HG03558 (cell line): ENCODE measurements around the gene AP2S1.
"Not testable (repeated sequence)": the region's sequence is repeated elsewhere in the genome, so short reads cannot be mapped to it uniquely, and the experiment has no call there.

Experiments used
- ATAC-seq: cut with Tn5 transposase; IDR thresholded peaks from one replicate; pipeline ENCODE4 v1.9.1; 2021; ENCODE audit warnings: moderate number of reproducible peaks; ENCODE audit not compliant: unreplicated experiment; ENCODE audit errors: extremely low read depth

AP2S1 gene

DNA sequence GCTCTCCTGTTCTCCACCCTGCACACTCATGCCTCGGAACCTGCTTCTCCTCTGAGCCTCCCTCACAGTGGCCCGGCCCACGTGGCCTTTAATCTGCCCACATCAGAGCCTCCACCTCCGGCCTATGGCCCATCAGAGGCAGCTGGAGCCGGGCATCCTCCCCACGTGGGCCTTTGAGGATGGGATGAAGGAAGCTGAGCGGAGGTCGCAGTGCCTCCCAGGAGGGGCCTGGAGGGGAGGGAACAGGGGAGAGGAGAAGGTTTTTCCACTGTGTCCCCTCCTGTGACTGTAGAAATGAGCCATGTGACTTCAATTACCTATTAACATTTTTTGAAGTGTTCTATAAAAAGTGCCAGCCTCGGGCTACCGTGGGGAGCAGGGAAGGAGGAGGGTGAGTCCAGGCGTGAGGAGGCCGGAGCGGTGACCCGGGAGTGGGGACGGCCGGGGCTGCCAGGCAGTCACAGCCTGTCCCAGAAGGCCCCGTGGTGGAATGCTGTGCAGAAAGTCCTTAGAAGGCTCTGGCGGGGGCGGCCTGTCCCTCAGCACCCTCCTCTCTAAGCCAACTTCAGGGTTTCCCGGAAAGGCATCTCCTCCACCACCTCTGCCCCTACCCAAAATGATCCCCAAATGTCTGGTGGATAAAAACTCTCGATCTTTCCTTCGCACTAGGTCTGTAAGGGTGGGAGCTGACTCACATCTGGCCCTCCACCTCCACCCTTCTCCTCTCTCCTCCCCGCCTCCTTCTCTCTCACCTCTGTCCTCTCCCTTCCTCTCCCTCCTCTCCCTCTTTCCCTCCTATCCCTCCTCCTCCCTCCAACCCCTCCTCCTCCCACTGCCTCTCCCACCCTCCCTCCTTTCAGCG is 37.4 kb downstream of the AP2S1 start:
- no peak for ATAC-seq

DNA sequence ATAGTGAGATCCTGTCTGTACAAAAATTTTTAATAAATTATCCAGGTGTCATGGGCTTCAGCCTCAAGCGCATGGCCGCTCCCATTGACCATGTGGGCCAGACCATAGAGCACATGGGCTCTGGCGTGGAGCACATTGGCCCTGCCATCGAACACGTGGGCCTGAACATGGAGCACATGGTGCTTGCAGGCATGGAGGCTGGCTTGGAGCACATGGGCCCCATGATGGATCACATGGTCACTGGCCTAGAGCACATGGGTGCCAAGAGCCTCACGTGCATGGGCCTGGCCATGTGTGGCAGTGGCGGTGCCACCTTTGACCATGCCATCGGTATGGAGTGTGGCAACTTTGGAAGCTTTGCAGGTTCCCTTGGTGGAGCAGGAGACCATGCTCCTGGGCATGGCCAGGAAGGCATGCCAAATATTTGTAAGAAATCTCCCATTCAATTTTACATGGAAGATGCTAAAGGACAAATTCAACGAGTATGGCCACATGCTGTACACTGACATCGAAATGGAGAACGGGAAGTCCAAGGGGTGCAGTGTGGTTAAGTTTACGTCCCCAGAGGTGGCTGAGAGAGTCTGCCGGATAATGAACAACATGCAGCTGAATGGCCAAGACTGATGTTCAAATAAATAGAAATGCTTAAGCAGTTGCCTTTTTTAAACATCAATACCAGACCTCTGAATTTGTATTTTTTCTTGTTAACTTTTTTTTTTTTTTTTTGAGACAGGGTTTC is 40.9 kb downstream of the AP2S1 start:
- no peak for ATAC-seq

- no peak for ATAC-seq
Measured at GRCh38 chr19:46806656-46807055, 44.0 kb downstream of the AP2S1 start.

DNA sequence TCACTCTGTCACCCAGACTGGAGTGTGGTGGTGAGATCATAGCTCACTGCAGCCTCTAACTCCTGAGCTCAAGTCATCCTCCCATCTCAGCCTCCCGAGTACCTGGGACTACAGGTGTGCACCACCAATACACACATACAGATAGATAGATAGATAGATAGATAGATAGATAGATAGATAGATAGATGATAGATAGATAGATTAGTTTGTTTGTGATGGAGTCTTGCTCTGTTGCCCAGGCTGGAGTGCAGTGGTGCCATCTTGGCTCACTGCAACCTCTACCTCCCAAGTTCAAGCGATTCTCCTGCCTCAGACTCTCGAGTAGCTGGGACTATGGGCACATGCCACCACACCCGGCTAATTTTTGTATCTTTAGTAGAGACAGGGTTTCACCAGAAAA is 46.2 kb downstream of the AP2S1 start:
- ATAC-seq = not testable (repeated sequence)

DNA sequence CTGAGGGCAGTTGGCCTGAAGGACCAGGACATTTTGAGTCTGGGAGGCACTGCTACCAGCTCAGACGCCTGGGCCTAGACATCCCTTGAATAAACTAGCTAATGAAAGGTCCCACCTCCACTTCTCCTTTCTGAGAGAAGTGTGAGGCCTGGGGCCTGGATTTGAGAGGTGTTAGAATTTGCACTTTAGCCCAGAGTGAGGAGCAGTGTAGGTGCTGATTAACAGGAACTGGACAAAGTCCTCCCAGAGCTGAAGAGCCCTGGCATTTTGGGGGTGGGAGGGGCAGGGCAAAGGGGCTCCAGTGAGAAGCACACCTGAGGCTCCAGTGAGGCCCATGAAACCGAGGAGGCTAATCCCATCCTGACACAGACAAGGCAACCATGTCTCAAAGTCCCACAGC is 47.1 kb downstream of the AP2S1 start:
- no peak for ATAC-seq

DNA sequence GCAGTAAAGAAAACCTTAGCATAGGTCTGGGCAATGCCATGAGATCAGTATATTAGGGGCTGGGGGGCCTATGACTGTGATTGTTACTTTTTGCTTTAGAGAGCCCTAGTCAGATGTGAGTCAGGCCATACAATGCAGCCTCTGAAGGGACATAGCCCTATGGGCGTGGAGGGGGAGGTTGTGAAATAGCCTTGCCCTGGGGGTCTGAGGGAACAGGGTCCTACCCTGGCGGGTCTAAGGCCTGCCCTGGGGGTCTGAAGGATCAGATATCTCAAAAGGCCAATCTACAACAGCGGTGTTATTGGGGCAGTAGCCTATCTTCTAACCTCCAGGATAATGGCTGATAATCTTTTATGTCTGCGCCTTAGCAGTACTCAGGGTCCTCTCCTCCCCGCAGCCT is 48.5 kb downstream of the AP2S1 start:
- ATAC-seq = no peak

- no peak for ATAC-seq
Measured at GRCh38 chr19:46798713-46799112, 51.9 kb downstream of the AP2S1 start.

DNA sequence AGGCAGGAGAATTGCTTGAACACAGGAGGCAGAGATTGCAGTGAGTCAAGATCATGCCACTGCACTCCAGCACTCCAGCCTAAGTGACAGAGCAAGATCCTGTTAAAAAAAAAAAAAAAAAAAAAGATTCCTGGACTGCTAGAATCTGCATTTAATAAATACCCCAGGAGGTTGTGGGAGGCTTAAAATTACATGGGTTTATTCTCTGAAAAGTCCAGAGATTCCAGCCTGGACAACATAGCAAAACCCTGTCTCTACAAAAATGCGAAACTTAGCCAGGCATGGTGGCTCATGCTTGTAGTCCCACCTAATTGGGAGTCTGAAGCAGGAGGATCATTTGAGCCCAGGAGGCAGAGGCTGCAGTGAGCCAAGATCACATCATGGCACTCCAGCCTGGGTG is 52.8 kb downstream of the AP2S1 start:
- ATAC-seq = no peak

- ATAC-seq = no peak
Measured at GRCh38 chr19:46791944-46792343, 58.7 kb downstream of the AP2S1 start.

DNA sequence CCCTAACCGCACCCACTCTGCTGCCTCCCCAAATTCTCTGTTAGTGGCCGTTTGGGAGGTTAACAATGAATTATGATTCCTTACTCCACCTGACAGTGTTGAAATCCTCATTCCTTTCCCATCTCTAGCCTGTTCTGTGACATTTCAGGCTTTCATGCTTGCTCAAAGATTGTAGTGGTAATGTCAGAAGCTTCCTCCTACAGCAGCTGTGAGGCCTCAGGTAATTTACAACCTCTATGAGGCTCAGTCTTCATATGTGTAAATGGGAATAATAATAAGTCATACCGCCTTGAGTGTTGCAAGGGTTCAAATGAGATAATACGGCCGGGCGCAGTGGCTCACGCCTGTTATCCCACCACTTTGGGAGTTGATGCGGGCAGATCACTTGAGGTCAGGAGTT is 61.3 kb downstream of the AP2S1 start:
- no peak for ATAC-seq

DNA sequence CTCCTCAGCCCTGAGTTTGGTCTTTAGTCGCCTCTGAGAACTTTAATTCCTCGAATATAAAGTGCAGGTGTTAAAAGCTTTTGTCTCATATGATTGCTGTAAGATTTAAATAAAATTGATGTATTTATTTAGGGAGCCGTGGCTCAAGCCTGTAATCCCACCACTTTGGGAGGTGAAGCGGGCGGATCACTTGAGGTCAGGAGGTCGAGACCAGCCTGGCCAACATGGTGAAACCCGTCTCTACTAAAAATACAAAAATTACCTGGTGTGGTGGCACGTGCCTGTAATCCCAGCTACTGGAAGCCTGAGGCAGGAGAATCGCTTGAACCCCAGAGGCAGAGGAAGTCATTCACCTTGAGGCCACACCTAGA is 61.7 kb downstream of the AP2S1 start:
- no peak for ATAC-seq

DNA sequence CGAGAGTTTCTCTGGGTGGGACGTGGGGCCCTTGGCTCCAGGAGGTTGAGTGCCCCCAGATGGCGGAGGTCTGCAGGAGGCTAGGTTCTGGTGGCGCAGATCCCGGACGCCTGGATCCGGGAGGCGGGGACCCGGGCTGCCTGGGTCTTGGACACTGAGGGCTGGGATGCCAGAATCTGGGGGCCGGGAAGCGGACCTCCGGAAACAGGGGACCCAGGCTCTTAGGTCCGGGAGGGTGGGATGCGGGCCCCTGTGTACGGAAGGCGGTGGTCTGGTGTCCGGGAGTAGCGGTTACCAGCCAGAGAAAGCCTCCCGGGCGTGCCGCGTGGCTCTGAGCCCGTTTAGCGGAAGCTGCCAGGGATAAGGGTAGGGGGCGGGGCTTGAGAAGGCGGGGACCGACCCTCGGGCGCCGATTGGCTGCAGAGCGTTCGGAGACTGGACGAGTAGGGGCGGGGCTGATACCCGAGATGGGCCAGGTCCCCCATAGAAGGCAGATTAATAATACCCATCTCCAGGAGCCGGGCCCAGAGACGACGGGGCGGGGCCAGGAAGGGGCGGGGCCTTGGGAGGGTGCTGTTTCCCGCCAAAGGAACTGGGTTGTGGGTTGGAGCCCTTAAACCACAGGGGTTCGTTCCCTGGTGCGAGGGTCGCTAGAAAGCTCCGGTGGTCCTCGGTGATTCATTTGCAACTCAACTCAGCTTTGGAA is 62.2 kb downstream of the AP2S1 start, which contains the start of gene SLC1A5:
Gene SLC1A5, minus strand, starts transcription at position 333 of the 706 bp plus-strand sequence. CDS start 629 bp downstream, outside the sequence.
- no peak for ATAC-seq
